Measurements from ENCODE around the gene GPR107.

GPR107 gene

DNA sequence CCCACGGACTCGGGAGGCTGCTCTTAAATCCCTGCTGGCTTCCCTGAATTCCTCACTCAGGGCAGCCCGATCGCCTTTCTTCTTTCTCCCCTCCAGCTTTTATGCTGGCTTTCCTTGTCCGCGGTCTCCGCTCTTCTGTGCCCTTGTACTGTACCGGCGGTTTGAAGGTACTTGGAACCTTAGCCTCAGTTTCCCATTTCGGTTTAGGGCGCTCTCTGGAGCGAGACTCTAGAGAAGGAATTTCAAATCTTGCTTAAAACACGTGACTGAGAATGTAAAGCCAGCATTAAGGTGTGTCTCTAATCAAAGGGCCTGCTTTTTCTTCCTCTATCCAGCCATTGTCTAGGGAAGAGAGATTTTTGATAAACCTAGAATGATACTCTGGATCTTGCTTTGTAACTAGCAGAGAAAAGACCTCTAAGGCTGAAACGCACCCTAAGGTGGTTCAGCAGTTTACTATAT is 650 bp downstream of the GPR107 start:
- no peak for DNase-seq (ENCODE audit: low spot score)

DNA sequence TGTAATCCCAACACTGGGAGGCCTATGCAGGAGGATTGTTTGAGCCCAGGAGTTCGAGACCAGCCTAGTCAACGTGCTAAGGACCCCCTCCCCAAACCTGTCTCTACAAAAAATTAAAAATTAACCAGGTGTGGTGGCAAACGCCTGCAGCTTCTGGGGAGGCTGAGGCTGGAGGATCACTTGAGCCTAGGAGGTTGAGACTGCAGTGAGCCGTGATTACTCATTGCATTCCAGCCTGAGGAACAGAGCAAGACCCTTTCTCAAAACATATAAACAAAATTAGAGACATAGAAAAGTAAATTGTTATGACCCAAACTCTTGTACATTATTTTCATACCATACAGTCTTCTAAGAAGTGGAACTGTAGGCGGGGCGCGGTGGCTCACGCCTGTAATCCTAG is 1.1 kb downstream of the GPR107 start:
- DNase-seq (ENCODE audit: low spot score) = no peak

- DNase-seq (ENCODE audit: low spot score) = peak; percentile 33
Measured at GRCh38 chr9:130058154-130058553, 4.4 kb downstream of the GPR107 start.

GRCh38 chr9:130058887-130059286 is 5.2 kb downstream of the GPR107 start:
- no peak for DNase-seq (ENCODE audit: low spot score)

DNA sequence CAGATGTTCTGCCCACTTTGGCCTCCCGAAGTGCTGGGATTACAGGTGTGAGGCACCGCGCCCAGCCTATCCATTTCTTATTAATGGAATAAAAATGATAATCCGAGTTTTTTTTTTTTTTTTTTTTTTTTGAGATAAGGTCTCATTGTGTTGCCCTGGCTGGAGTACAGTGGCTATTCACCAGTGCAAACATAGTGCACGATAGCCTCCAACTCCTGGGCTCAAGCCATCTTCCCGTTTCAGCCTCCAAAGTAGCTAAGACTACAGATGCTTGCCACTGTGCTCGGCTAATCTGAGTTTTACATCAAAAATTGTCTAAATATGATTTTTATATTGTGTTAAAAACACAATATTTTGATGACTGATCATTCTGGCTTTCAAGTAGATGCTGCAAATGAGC is 6.6 kb downstream of the GPR107 start:
- no peak for DNase-seq (ENCODE audit: low spot score)

GRCh38 chr9:130062750-130063149 is 9.0 kb downstream of the GPR107 start:
- DNase-seq (ENCODE audit: low spot score) = no peak

DNA sequence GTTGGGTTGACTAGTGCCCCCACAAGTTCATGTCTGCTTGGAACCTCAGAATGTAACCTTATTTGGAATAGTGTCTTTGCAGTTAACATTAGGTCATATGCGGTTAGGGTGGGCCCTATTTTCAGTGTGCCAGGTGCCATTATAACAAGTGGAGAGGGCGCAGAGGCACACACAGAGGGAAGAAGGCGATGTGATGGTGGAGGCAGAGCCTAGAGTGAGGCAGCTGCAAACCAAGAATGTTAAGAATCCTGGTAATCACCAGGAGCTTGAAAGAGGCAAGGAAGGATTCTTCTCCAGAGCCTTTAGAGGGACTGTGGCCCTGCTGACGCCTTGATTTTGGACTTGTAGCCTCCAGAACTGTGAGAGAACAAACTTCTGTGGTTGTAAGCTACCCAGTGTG is 10.9 kb downstream of the GPR107 start:
- DNase-seq (ENCODE audit: low spot score) = no peak

- DNase-seq (ENCODE audit: low spot score) = no peak
Measured at GRCh38 chr9:130069048-130069447, 15.3 kb downstream of the GPR107 start.

DNA sequence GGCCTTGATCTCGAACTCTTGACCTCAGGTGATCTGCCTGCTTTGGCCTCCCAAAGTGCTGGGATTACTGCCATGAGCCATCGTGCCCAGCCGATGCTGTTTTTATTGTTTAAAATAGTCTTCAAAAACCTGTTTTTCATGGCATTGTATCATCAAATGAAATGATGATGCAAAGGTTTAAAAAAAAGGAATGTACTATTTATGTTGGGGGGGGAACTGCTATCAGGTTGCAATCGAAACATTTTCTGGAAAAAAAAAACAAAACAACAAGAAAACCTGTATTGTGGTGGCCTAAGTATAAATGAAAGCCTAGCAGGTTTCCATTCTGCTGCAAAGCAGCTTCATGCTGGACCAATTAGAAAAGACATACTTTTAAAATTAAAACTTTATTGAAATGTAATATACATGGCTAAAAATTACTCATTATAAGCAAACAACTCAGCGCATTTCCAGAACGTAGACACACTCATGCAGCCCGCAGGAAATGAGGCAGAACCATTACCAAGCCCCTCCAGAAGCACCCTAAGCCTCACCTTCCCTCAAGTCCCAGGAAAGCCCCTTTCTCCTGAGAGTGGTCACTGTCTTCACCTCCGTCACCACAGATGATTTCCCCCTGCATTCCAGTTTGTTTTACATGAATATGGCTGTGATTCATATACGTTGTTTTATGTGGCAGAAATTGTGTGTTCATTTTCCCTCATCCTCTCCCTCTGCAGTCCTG is 19.0 kb downstream of the GPR107 start:
- no peak for DNase-seq (ENCODE audit: low spot score)

- DNase-seq (ENCODE audit: low spot score) = no peak
Measured at GRCh38 chr9:130073373-130073772, 19.7 kb downstream of the GPR107 start.

GRCh38 chr9:130078547-130078946 is 24.8 kb downstream of the GPR107 start:
- no peak for DNase-seq (ENCODE audit: low spot score)

DNA sequence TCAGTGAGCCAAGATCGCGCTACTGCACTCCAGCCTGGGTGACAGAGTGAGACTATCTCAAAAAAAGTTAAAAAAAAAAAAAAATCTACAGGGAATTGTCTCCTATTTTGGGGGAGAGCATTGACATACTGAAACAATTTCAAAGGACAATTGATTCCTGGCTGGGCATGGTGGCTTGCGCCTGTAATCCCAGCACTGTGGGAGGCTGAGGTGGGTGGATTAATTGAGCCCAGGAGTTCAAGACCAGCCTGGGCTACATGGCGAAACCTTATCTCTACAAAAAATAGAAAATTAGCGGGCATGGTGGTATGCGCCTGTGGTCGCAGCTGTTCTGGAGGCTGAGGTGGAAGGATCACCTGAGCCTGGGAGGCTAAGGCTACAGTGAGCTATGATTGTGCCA is 30.6 kb downstream of the GPR107 start:
- no peak for DNase-seq (ENCODE audit: low spot score)

- no peak for DNase-seq (ENCODE audit: low spot score)
Measured at GRCh38 chr9:130088051-130088450, 34.3 kb downstream of the GPR107 start.

GRCh38 chr9:130089141-130089540 is 35.4 kb downstream of the GPR107 start:
- DNase-seq (ENCODE audit: low spot score) = no peak

- no peak for DNase-seq (ENCODE audit: low spot score)
Measured at GRCh38 chr9:130090915-130091314, 37.2 kb downstream of the GPR107 start.

DNA sequence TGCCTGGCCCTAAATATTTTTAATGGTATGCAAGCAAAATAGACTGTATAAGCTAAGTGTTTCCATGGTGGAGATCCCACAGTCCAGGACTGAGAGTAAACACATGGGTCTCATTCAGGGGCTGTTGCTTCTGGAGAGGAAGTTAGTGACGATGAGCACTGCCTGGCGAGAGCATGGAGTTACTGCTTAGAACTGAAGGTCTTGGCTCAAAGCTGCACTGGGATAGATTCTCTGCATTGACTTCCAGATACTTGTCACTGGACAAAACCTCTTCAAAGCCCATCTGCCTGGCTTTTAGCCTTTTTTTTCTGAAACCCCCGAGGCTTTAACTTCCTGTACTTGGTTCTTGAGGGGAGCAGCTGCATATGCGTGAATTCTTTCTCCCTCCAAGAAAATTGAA is 39.2 kb downstream of the GPR107 start:
- DNase-seq (ENCODE audit: low spot score) = no peak

- no peak for DNase-seq (ENCODE audit: low spot score)
Measured at GRCh38 chr9:130095872-130096271, 42.2 kb downstream of the GPR107 start.

DNA sequence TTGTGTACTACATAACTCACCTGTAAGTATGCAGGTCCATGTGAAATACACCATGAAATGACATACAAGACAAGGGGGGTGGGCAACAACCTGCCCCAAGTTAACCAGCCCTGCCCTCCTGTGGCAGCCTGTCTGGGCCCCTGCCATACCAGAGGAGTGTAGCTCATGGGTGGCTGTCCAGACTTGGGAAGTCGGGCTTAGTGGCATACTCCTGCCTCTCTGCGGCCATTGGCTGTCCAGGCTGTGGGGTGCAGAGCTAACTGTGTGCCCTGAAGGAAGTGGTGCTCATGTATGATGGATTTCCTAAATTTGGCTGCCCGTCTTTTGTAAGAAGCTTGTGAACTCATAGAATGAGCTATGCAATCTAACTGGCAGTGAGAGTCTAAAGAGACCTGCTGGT is 47.0 kb downstream of the GPR107 start:
- DNase-seq (ENCODE audit: low spot score) = no peak

DNA sequence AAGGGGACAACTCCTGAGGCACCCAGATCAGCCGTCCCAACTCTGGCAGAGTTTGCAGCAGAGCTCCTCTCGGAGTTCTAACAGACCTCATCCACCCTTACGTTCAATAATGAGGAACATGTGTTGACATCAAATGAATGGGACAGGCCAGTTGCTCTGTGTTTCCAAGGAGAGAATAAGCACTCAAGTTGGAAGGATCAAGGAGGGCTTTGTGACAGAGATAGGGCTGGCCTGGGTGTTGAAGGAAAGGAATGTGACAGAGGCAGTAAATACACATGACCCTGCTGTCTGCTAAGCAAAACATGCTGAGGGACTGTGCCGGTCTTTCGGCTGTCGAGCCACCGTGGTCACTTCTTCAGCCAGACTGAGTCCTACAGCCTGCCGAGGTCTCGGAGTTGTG is 48.2 kb downstream of the GPR107 start:
- no peak for DNase-seq (ENCODE audit: low spot score)

GRCh38 chr9:130104491-130105193 is 50.9 kb downstream of the GPR107 start:
- no peak for DNase-seq (ENCODE audit: low spot score)

DNA sequence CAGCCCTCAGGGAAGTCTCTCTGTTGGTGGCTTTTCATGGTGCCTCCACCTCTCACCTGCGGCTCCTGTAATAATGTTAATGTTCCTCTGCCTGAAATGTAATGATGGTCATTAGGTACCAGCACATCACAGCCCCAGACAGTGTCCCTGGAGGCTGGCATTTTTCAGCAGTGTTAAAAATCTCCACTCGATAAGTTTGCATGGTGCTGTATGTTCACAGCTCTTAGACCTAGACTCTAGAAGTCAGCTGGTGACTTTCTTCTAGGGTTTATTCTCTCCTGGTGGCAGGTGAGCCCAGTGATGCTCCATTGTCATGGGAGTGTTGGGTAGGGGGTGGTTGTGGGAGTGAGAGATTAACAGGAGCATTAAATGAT is 53.1 kb downstream of the GPR107 start:
- no peak for DNase-seq (ENCODE audit: low spot score)

- DNase-seq (ENCODE audit: low spot score) = peak; percentile 81
Measured at GRCh38 chr9:130107234-130107861, 53.6 kb downstream of the GPR107 start.

GRCh38 chr9:130107955-130108354 is 54.2 kb downstream of the GPR107 start:
- no peak for DNase-seq (ENCODE audit: low spot score)

Data from iPS-NIHi11 (cell line).